Measurements from ENCODE around the gene DIP2A.

- TF ChIP-seq POLR2AphosphoS5 (IDR thresholded peaks at IDR 0.05; ENCODE audit: borderline replicate concordance, low read depth, low read length): no peak
- no peak for TF ChIP-seq EZH2 (IDR thresholded peaks at IDR 0.05)
- no peak for TF ChIP-seq FOXP2 (optimal IDR thresholded peaks at IDR 0.05; ENCODE audit: control extremely low read depth, extremely low read length, insufficient read depth)
These were observed 299 bp downstream of the DIP2A start for GRCh38 chr21:46459024-46459355.
